ENCODE data around the gene MMRN2.
"Not testable (repeated sequence)": the region's sequence is repeated elsewhere in the genome, so short reads cannot be mapped to it uniquely, and the experiment has no call there.

Gene MMRN2

DNA sequence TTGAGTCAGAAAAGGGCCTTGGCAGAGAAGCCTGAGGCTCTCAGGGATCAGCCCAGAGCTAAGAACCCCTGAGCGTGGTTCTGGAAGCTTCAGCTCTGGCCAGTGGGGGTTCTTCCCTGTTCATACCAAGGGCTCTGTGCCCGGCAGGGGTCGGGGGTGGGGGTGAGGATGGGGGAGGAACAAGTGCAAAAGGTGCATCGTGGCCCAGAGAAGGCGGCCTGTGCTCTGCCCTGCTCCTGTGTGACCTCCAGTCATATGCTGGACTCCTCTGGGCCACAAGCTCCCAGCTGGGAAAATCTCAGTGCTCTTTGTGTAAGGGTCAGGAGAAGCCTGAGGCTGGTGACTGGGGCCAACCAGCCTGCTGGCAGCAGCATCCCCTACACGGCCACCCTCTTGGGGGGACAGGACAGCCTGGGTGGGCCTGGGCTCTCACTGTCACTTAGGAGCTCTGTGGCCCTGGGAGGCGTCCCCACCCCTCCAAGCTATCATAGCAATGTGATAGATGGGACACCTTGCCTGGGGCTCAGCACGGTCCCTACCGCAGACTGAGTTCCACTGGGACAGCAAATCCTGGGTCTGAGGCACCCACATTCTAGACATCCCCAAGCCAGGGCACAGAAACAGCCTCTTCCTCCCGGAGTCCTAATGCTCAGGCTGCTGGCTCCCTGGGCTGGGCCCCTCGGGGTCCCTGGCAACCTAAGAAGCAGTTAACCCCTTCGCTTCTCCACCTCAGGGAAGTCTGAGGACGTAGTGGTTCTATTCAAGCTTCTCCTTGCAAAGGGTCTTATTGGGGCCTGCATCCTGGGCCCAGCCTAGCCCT, 2.5 kb downstream of the MMRN2 start:
- DNase-seq = no peak

DNA sequence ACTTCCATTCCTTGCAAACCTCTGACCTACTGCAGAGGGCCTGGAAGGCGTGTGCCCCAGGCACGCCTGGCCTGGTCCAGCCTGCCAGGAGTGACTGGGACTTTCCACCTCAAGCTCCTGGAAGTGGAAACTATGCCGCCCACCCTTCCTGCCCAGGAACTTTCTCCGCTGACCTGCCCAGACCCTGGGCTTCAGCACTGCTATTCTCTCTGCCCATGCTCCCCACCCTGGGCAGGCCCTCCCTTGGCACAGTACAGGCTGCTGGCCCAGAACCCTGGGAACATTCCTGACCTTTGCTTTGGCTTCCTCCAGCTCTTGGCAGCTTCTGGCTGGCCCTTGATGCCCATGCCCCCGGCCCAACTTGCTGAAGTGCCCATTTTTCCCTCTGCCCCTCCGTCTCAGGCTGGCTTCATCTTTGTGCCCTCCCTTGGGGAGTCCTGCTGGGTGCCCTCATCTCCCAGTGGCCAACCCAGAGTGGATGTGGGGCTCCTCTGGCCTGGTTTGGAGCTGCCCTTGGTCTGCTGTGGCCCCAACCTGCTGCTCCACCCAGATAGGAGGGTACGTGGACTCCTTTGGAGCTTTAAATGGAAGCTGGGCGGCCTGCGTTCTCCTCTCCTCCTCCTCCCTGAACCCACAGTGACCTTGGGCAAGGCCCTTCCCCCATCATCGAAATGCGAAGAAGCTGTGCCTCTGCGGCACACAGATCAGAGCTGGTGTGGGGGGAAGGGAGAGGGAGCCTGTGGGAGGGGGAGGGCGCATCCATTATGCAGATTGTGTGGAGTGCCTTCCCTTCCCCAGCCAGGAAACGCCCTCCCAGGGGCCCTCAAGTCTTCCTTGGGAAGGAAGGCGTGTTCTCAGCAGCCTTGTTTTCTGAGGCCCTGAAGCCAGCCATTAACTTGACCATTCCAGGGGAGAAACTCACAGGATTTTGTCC, 3.4 kb downstream of the MMRN2 start:
- DNase-seq = no peak

DNA sequence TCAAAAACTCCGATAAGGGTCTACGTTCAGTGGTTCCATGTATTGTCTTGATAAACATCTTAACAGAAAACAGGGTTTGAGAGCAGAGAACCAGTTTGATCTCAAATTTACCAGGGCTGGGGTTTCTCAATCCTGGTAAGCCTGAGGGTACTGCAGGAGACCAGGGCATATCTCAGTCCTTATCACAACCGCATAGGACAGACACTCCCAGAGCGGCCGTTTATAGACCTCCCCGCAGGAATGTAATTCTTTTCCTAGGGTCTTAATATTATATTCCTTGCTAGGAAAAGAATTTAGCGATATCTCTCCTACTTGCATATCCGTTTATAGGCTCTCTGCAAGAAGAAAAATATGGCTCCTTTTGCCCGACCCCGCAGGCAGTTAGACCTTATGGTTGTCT, 4.7 kb downstream of the MMRN2 start:
- not testable (repeated sequence) for DNase-seq

DNA sequence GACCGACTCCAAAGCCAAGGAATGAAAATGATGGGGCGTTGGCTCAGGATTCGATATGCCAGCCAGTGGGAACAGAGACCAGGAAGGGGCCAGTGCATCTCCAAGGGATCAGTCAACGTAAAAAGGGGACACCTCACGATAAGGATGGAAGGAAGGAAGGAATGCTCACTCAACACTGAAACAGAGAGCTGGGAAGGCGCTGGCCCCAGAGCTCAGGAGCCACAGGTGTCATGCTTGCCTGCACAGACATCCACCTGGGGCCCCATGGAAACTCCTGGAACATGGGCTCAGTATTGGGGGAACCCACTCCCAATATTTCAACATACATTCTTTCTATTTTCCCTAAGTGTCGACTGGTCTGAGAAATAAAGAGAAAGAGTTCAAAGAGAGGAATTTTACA, 5.3 kb downstream of the MMRN2 start:
- DNase-seq = no peak

DNA sequence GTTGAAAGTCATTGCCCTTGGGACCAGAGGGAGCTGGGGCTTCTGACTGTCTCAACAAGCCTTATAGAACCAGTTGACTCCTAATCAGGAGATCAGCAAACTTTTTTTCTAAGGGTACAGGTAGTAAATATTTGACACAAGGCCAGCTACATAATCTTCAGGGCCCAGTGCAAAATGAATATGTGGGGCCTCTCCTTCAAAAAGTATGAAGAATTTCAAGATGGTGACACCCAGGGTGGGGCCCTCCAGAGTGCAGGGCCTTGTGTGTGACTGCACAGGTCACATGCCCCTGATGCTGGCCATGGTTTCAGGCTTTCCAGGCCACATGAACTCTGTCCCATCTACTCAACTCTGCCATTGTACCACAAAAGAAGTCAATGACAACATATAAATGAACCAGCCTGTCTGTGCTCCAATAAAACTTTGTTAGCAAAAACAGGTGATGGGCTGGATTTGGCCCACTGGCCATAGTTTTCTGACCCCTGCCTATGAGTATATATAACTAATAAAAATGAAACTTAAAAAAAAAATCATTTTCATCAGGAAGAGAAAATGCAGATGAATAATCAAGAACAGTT, 6.1 kb downstream of the MMRN2 start:
- no peak for DNase-seq

DNA sequence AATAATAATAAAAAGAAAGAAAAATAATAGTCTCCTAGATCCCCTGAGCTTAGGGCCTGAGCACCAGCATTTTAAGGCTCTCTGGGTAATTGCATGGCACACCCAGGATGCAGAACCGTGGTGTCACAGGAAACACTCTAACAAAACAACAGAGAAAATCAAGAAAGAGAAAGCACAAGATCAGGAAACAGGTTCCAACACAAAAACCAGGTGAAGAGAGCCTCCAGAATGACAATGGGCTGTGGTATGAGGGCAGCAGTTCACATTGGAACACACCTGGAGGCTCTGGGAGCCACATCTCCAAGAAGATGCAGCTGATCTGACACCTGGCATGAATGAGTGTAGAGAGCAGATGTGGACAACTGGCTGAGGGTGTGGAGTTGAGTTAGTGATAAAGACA, 7.1 kb downstream of the MMRN2 start:
- DNase-seq = no peak

DNA sequence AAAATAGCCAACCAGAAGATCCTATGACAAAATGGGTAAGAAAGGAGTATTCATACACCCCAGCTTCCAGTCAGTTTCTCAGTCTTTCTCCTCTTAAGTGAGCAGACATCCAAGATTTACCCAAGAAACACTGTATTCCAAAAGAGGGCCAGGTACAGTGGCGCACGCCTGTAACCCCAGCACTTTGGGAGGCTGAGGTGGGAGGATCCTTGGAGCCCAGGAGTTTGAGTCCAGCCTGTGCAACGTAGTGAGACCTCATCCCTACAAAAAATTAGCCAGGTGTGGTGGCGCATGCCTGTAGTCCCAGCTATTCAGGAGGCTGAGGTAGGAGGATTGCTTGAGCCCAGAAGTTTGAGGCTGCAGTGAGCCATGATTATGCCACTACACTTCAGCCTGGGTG, 9.6 kb downstream of the MMRN2 start:
- DNase-seq = not testable (repeated sequence)

DNA sequence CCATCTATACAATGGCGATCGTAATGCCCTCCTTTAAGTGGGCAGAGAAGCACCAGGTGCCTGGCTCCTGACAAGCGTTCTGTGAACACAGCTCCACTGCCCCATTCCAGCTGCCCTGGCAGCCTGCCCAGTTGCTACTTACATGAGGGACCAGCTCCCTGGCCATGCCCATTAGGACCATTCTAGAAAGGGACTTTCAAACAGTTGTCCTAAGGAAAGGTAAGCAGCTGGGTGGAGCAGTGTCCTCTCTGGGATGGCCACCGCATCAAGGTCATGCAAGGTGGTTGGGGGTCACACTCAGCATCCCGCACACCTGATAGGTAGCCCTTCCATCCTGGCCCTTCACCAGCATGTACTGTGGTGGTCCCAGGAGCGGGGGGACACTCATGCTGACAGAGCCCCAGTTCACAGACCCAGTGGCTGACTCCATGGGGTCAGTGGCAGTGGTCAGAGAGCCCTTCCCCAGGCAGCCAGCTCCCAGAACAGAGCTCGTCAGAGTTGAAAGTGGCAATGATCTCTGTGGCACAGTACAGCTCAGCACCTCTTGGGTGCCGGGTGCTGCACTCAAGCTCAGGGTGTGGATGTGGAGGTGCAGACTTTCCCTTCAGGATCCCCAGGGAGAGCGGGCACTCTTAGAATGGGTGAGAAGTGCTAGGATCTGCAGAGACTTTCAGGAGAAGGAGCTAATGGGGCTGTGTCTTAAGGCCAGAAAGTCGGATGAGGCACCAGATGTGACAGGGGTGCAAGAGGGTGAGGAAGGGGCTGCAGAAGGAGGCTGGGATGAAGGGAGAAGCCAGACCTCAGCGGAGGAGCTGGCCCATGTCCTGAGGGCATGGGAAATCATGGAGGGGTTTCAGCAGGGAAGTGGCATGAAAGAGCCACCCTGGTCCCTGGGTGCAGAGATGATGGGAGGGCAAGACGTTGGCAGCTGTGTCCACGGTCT, 10.9 kb downstream of the MMRN2 start:
- no peak for DNase-seq

DNA sequence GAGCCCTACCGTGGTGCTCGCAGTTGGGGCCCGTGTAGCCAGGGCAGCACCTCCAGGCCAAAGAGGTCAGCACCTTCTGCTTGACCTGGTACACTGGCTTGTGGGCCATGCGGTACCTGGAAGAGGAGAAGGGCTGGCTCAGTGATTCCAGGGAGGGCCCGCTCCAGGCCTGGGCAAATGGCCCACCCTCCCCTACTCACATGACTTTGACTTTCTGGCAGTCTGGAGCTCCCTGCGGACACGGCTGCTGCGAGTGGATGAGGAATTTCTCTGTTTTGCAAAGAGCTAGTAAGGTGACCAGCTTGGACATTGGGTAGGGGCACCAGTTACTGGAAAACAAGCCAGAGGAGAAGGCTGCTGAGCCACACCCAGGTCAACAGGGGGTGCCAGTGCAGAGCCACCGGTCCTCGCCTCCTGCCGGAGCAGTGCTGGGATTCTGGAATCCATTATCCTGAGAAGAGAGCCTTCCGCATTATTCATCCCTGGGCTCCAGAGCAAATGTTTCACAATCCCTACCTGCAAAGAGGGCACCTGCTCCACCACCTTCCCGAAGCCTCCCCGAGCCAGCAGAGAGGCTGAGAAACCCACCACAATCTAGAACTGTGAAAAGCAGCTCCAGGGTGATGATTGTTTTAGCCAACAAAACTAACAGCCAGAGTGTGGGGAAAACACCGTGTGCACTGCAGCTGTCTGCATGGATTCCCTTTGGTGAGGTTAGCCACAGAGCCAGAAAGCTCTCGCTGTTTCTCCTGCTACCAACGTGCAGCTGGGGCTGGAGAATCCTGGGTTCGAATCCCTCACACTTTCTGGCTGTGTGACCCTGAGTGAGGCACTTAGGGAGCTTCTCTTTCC, 11.8 kb downstream of the MMRN2 start:
- no peak for DNase-seq

DNA sequence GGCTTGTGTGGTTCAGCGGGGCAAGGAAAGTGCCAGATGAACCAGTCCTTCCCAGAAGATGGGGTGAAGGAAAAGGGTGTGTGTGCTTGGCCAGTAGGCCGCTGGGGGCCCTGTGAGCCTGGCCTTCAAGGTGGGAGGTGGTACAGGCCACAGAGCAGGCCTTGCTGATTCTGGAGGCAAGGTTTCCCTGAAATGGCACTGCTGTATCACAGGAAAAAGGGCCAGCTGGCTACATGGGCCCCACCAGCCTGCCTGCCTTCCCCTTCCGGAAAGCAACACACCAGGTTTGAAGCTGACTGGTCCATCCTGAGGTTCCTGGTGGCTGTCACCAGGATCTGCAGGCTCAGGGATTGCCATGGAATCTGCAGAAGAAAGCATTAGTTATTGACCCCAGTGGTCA, 12.5 kb downstream of the MMRN2 start:
- no peak for DNase-seq

DNA sequence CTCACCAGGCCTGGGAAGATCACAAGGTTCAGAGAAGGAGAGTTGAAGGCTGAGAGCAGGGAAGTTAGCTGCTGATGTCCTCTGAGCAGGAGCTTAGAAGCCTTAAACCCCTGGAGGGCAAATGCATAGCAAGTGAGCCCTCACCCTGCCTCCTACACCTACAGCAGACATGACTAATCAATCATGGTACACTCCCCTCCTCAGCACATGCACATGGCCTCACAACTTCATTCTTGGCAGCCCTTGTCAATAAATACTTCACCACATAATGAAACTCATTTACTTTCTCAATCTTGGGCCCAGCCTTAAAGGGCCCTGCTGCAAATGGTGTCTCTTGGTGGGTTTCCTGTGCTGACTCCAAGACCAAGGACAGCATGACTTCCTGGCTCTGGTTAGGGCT, 12.9 kb downstream of the MMRN2 start:
- DNase-seq = no peak

DNA sequence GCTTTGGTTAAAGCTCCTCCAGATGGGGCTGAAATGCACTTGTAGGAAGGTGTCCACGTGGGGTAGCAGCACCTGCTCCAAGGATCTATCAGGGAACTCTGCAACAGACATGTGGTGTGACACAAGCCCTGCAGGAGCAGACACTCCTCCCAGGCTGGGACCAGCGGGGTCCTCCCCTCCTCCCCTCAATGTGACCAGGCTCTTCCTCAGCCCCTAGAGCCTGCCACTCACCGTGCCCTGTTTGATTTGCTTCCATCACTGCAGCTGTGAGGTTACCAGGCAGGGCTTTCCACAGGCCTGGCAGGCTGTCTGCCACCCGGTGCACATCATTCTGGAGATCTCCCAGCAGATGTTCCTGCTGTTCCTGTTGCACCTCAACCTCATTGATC, 13.4 kb downstream of the MMRN2 start:
- DNase-seq = no peak

DNA sequence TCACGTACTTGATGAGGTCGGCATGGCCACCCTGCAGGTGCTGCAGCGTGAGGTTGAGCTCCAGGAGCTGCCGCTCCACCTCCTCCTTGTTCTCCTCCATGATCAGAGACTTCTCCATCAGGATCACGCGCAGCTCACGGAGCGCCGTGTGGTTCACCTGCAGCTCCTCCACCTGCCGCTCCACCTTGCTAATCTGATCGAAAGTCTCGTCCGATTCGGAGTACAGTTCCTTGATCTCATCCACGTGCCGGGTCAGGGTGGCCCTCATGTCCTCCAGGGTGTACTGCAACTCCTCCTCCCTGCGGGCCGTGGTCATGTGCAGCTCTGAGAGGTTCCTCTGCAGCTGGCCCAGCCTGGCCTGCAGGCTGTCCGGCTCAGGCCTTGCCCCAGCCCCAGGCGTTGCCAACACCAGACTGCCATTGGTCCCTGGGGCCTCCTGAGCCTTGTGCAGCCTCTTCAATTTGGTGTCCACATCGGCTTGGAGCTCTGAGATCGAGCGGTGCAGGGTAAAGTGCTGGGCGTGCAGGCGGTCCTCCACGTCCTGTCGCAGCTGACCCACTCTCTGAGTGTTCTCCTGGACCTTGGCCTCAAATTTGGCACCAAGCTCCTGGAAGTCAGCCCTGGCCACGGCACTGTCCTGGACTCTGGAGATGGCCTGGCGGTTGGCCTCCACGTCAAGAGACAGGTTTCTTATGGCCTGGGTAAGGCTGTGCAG, 13.9 kb downstream of the MMRN2 start:
- no peak for DNase-seq

DNA sequence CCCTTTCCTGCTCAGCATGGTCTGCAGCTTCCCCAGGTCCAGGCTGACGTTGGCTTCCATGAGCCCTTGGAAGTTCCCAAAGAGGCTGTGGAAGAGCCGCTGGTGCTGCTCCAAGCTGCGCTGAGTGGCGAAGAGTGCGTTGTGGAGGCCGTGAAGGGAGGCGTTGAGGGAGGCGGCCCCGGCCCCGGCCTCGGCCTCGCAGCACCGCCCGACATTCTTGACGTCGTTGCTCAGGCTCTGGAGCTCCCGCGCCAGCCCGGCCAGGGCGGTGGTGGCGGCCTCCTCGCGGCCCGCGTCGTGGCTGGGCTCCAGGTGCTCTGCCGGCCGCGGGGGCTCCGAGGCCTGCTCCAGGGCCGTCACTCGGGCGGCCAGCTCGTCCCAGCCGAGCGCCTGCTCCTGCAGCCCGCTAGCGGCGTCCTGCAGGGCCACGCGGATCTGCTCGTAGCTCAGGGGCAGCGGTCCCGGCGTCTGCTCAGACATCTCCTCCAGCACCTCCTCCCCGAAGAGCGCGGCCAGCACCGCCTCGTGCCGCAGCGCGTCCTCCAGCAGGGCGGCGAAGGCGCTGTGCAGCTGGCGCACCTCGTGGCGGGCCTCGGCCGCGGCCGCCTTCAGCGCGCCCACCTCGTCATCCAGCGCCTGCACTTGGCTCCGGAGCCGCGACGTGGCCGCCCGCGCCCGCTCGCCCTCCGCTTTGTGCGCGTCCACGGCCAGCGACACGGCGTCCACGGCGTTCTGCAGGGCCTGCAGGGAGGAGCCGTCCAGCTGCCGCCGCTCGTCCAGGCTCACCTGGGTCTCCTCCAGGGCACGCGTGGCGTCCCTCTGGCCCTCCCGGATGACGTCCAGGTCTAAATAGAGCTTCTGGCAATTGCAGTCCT, 14.7 kb downstream of the MMRN2 start:
- no peak for DNase-seq

DNA sequence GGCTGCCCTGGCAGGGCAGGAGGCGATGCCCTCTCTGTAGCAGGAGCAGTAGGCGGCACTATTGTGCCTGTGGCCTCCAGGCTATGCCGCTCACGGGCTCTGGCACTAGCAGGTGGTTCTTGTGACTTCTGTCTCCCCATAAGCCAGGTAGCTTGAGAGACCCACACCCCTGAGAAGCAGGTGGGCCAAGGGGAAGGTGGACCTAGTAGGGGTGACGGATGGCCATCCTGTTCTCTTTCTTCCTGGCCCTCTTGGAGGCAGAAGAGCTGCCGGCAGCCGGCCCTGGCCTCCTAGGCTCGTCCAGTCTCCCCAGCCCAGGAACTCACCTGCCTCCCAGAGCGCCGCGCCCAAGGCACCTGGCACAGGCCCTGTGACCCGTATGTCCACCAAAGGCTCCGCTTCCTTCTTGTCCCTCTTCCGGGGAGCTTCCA, 15.4 kb downstream of the MMRN2 start:
- DNase-seq = no peak

DNA sequence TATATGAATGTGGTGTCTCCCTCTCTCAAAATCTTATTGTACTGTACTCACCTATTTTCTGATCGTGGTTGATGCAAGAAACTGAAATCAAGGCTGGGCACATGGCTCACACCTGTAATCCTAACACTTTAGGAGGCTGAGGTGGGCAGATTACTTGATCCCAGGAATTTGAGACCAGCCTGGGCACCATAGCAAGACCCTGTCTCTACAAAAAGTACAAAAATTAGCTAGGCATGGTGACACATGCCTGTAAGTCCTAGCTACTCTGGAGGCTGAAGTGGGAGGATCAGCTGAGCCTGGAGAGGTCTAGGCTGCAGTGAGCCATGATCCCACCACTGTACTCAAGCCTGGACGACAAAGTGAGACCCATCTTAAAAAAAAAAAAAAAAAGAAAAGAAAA, 16.0 kb downstream of the MMRN2 start:
- DNase-seq = no peak

DNA sequence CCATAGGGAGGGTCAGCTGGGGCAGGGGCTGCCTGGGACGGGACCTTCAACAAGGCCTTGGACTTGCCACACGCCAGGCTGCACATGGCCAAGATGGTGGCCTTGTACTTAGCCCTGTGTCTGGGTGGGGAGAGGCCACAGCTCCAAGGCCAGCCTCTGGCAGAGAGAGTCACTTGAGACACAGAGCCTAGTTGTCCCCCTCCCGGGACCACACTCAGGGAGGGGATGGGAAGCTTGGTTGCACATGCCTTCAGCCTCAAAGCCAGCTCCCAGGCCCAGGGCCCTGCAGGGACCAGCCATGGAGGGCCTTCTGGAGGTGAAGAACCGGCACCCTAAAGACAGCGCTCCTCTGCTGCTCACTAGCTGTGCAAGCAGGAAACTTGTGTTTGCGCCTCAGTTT, 16.7 kb downstream of the MMRN2 start:
- no peak for DNase-seq

DNA sequence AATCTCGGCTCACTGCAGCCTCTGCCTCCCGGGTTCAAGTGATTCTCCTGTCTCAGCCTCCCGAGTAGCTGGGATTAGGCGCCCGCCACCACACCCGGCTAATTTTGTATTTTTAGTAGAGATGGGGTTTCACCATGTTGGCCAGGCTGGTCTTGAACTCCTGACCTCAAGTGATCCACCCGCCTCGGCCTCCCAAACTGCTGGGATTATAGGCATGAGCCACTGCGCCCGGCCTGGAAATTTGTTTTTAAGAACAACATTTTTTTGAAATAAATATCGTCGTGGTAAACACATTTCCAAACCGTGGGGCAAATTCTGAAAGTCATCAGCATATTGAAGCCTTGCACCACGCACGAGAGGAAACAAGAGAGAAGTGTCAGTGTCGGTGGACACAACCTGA, 17.3 kb downstream of the MMRN2 start:
- not testable (repeated sequence) for DNase-seq

DNA sequence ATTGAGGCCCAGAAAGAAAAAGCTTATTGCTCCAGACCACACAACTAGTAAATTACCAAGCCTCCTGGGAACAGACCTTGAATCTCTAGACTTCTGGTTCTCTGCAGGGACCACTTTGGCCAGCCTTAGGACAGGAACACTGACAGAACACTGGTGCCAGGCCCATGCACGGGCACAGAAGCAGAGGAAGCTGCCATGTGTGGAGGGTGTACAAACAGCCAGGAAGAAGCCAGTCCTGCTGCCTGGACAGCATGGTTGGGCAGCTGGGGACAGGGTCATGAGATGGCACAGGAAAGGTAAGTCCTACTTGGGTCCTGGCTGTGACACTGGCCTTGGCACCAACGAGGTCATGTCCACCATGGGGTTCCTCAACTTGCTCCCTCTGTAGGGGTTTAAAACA, 19.2 kb downstream of the MMRN2 start:
- DNase-seq = no peak

Measured in activated CD4-positive, alpha-beta T cell treated with anti-CD3 and anti-CD28 coated beads, Interleukin-10, Interleukin-2, amounts not matched to agents 100 ng/mL and 50 ng/mL, durations not matched to agents 16 hours and 8 hours (primary cell).